NCI-H2227 (cell line): ENCODE results near the gene TBC1D25.

Experiments used
- DNase-seq: peaks from one replicate; lab custom pipeline; 2025; ENCODE audit not compliant: unreplicated experiment; lab: John Stamatoyannopoulos, UW

The TBC1D25 gene

DNA sequence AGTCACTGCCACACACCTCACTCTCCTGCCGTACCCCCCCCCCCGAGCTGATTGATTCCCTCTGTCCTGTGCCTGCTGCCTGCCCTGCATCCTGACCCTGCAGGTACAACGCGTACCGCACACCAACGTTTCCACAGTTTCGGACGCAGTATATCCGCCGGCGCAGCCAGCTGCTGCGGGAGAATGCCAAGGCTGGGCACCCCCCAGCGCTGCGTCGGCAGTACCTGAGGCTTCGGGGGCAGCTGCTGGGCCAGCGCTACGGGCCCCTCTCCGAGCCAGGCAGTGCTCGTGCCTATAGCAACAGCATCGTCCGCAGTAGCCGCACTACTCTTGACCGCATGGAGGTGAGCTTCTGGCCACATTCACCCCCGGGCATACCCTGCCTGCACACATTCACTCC is 59.1 kb downstream of the TBC1D25 start:
- DNase-seq, result no peak

DNA sequence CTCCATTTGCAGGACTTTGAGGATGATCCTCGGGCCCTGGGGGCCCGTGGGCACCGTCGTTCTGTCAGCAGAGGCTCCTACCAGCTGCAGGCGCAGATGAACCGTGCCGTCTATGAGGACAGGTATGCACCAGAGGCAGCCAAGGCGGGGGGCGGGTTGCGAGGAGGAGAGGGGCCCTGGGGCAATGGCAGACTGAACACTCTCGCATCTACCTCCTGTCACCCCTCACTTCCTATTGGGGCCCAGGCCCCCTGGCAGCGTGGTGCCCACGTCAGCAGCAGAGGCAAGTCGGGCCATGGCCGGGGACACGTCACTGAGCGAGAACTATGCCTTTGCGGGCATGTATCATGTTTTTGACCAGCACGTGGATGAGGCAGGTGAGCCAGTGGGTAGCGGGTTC is 59.8 kb downstream of the TBC1D25 start:
- DNase-seq, result no peak

DNA sequence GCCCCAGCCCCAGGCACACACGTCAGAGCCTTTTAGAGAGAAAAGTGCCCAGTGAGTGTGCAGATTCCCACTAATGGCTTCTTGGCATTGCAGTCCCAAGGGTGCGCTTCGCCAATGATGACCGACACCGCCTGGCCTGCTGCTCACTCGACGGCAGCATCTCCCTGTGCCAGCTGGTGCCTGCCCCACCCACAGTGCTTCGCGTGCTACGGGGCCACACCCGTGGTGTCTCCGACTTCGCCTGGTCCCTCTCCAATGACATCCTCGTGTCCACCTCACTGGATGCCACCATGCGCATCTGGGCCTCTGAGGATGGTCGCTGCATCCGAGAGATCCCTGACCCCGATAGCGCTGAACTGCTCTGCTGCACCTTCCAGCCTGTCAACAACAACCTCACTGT is 60.7 kb downstream of the TBC1D25 start:
- no peak for DNase-seq

DNA sequence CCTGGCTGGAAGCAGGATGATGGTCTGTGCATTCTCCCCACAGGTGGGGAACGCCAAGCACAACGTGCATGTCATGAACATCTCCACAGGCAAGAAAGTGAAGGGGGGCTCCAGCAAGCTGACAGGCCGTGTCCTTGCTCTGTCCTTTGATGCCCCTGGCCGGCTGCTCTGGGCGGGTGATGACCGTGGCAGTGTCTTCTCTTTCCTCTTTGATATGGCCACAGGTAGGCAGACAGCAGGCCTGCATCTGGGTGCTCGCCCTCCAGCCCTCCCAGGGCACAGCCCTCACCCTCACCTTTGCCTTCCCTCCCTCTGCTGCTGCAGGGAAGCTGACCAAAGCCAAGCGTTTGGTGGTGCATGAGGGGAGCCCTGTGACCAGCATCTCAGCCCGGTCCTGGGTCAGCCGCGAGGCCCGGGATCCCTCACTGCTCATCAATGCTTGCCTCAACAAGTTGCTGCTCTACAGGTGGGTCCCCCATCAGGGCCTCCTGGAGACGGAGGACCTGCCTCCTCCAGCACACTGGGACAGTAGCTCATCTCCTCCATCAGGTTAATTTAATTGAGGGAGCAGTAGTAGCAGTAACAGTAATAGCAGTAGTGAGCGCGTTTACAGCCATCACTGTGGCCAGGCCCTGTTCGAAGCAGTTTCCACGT is 62.4 kb downstream of the TBC1D25 start:
- no peak for DNase-seq

DNA sequence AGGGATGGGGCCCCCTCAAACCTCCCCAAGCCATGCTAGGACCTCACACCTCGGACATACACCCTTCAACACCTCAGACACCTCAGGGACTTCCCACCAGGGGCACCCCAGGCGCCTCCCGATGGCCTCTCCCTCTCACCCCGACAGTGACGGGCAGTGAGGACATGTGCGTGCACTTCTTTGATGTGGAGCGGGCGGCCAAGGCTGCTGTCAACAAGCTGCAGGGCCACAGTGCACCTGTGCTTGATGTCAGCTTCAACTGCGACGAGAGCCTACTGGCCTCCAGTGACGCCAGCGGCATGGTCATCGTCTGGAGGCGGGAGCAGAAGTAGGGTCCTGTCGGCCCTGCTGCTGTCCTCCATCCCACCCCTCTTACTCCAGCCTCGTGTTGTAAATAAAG is 65.2 kb downstream of the TBC1D25 start:
- no peak for DNase-seq

DNA sequence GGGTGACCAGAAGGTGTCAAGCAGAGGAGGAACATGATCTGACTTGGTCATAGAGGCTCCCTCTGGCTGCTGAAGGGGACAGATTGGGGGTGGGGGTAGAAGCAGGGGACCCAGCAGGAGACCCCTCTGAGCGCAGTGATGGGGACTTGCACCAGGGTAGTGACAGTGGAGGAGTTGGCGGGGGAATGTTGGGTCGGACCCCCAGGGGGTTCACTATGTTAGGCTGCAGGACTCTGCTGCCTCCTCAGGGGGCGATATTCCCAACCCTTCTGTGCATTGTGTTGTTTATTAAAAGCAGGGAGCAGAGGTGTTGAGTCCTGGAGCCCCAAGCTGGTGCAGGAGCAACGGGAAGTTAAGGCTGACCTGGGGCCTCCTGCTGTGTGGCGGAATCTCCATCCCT is 66.6 kb downstream of the TBC1D25 start:
- DNase-seq, result no peak

DNA sequence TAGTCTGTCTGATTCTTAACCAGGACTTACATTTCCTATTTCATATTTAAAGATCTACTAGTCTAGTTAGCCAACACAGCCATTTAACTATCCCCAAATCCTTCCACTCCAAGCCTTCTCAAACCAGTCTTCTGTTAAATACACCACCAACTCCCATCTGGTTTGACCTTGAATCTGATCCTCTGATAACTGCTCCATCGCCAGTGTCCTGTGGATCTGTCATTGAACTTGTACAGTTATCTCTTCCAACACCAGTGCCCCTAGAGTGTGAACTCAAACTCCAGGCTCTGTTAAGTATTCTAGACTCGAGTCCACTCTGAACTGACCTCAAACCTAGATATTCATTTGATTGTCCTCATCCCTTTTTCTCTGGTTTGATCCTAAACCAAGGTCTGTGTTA is 72.2 kb downstream of the TBC1D25 start:
- no peak for DNase-seq
